Activated T-helper 1 cell treated with anti-CD3 and anti-CD28 coated beads, Interleukin-12 subunit alpha, Interleukin-12 subunit beta, Interleukin-2, Interleukin-4 antibody, amounts not matched to agents 30 ng/mL and 10 ng/mL and 1 ng/mL, durations not matched to agents 14 hours and 24 hours and 36 hours (primary cell): ENCODE measurements around the gene AVEN. TPM values are rescaled to one million over a fixed set of nuclear protein-coding genes. Genes with fewer than 3 reads are reported as not detected.

Source experiments
- DNase-seq: peaks from one replicate; pipeline ENCODE4 v3.0.0; 2021; ENCODE audit warnings: low spot score
- H3K27ac Mint-ChIP-seq: one replicate; pipeline ENCODE4 v1.8.0; 2021; ENCODE audit warnings: mild to moderate bottlenecking, mixed read lengths
- H3K27me3 Mint-ChIP-seq: one replicate; pipeline ENCODE4 v1.8.0; 2022; ENCODE audit warnings: mild to moderate bottlenecking, moderate library complexity, mixed read lengths; ENCODE audit not compliant: insufficient read depth
- H3K36me3 Mint-ChIP-seq: one replicate; pipeline ENCODE4 v1.8.0; 2021; ENCODE audit warnings: low read depth, mixed read lengths
- H3K4me1 Mint-ChIP-seq: one replicate; pipeline ENCODE4 v1.8.0; 2021; ENCODE audit warnings: low read depth, mixed read lengths
- H3K4me3 Mint-ChIP-seq: one replicate; pipeline ENCODE4 v1.8.0; 2021; ENCODE audit warnings: mild to moderate bottlenecking, moderate library complexity, mixed read lengths
- H3K9me3 Mint-ChIP-seq: one replicate; pipeline ENCODE4 v1.8.0; 2021; ENCODE audit warnings: mixed read lengths
- intact Hi-C: fragments of 100-400 bp; cut with micrococcal nuclease; formaldehyde crosslinking; loops from one replicate; pipeline ENCODE4 v1.15.1; 2024
- total RNA-seq: library from RNA; stranded (reverse); gene quantifications from 2 replicates; pipeline ENCODE4 v1.2.3, GENCODE V29; 2022

The AVEN gene
- 16.3 and 16.8 TPM in 2 replicates for total RNA-seq

- Mint-ChIP-seq H3K36me3 (peaks cover 2% of the 10 kb centered on the region), H3K4me1 (peaks cover 36% of the 10 kb centered on the region), H3K27ac (peak within 1 kb of the TSS; percentile 93), H3K27me3 (peaks cover 5% of the 10 kb centered on the region), H3K9me3 (no peaks in the 10 kb centered on the region), H3K4me3 (peak within 1 kb of the TSS; percentile 91)
- intact Hi-C loops: loop anchor here (1.0 to 10.0 kb wide), 9 partner anchors 20 to 1506 kb away; partner anchors contain the start of genes DPH6, GOLGA8A, KATNBL1 and NOP10
- peak; percentile 58 for DNase-seq
Observed at GRCh38 chr15:34038871-34039789, at the start of gene AVEN. Gene AVEN (minus strand): TSS chr15:34039204. CDS start chr15:34039046, 158 bp downstream.

GRCh38 chr15:34085746-34086145, 46.7 kb upstream of the AVEN start:
- H3K36me3 Mint-ChIP-seq: peaks cover 32% of the 10 kb centered on the region
- DNase-seq: no peak
- H3K4me3 Mint-ChIP-seq: no peak overlapping the region
- H3K27ac Mint-ChIP-seq: no peak overlapping the region
- H3K9me3 Mint-ChIP-seq: no peaks in the 10 kb centered on the region
- H3K4me1 Mint-ChIP-seq: no peaks in the 10 kb centered on the region
- no peaks in the 10 kb centered on the region for H3K27me3 Mint-ChIP-seq
- intact Hi-C loops: no loop called here

GRCh38 chr15:34084086-34084485, 45.1 kb upstream of the AVEN start:
- H3K4me3 Mint-ChIP-seq: no peak overlapping the region

DNA sequence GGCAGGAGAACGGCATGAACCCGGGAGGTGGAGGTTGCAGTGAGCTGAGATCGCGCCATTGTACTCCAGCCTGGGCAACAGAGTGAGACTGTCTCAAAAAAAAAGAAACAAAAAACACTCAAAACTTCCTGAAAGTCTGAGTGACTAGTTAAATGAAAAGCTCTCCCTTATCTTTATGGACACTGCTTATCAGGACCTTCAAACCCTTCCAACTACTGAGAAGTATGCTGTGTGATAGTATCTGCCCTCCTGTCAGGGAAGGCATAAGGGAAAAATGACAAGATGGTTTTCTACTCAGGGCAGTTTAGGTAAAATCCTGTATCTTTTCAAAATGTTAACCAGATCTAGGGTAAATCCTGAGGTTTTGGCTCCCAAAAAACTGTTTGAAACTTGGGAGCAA, 40.9 kb upstream of the AVEN start:
- no peak for DNase-seq
- Mint-ChIP-seq H3K36me3 (peaks cover 7% of the 10 kb centered on the region), H3K4me1 (no peaks in the 10 kb centered on the region), H3K9me3 (no peaks in the 10 kb centered on the region), H3K27me3 (no peaks in the 10 kb centered on the region), H3K4me3 (no peak overlapping the region), H3K27ac (no peak overlapping the region)
- intact Hi-C loops: no loop called here

More at GRCh38 chr15:34084086-34084485, 45.1 kb upstream of the AVEN start:
- H3K27ac Mint-ChIP-seq: no peak overlapping the region
- H3K4me1 Mint-ChIP-seq: no peaks in the 10 kb centered on the region
- H3K27me3 Mint-ChIP-seq: no peaks in the 10 kb centered on the region
- no peak for DNase-seq
- H3K36me3 Mint-ChIP-seq: peaks cover 27% of the 10 kb centered on the region
- intact Hi-C loops: no loop called here
- no peaks in the 10 kb centered on the region for H3K9me3 Mint-ChIP-seq

GRCh38 chr15:34078900-34079299, 39.9 kb upstream of the AVEN start:
- Mint-ChIP-seq H3K9me3 (no peaks in the 10 kb centered on the region), H3K27ac (no peak overlapping the region), H3K27me3 (no peaks in the 10 kb centered on the region), H3K4me3 (no peak overlapping the region), H3K4me1 (no peaks in the 10 kb centered on the region), H3K36me3 (peaks cover 7% of the 10 kb centered on the region)
- DNase-seq: no peak
- intact Hi-C loops: no loop called here

DNA sequence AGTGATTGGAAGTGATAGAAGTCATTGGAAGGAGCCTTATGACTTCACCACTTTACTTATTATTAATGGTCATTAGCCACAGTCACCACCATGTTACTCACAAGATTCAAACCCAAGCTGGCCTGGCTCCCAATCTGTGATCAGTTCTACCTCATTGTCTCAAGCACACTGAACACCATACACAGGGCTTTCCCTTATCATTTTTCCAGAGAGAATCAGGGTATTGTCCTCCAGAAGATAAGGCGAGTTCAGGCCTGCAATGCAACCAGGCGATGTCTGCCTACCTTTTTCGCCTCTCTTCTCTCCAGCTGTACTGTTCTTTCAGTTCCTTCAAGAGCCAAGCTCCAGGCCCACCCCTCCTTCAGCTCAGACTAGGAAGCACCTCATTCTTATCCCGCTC, 37.8 kb upstream of the AVEN start:
- no peak overlapping the region for H3K27ac Mint-ChIP-seq
- H3K36me3 Mint-ChIP-seq: peaks cover 2% of the 10 kb centered on the region
- H3K27me3 Mint-ChIP-seq: no peaks in the 10 kb centered on the region
- no peak overlapping the region for H3K4me3 Mint-ChIP-seq
- intact Hi-C loops: no loop called here
- no peaks in the 10 kb centered on the region for H3K4me1 Mint-ChIP-seq
- DNase-seq: no peak
- no peaks in the 10 kb centered on the region for H3K9me3 Mint-ChIP-seq

- H3K4me1 Mint-ChIP-seq: no peaks in the 10 kb centered on the region
- no peak overlapping the region for H3K4me3 Mint-ChIP-seq
- no peak for DNase-seq
- H3K36me3 Mint-ChIP-seq: no peaks in the 10 kb centered on the region
- H3K27ac Mint-ChIP-seq: no peak overlapping the region
- intact Hi-C loops: no loop called here
- H3K27me3 Mint-ChIP-seq: no peaks in the 10 kb centered on the region
- H3K9me3 Mint-ChIP-seq: no peaks in the 10 kb centered on the region
Observed at GRCh38 chr15:34070003-34070402, 31.0 kb upstream of the AVEN start.

DNA sequence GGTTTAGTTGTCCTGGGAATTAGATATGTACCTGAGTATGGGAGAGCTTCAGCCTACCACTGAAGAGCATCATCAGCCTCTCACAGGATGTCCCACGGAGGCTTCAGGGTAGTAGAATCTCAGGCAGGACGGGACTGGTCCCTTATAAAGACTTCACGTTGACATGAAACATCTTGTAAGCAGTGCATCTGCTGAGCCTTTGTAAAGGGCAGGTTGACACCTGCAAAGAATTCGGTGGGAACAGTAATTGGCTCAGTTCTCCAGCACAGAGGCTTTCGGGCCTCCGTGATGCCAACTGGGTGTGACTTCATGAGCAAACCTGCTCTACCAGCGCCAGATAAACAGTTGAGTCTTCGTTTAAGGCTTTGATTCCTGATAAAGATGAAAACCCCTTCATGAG, 26.9 kb upstream of the AVEN start:
- no peak for DNase-seq
- intact Hi-C loops: loop anchor here (10.0 kb wide), 2 partner anchors 299 to 519 kb away; partner anchors contain the start of genes GOLGA8B and LPCAT4
- no peaks in the 10 kb centered on the region for H3K9me3 Mint-ChIP-seq
- no peak overlapping the region for H3K4me3 Mint-ChIP-seq
- no peaks in the 10 kb centered on the region for H3K27me3 Mint-ChIP-seq
- no peaks in the 10 kb centered on the region for H3K36me3 Mint-ChIP-seq
- no peak overlapping the region for H3K27ac Mint-ChIP-seq
- no peaks in the 10 kb centered on the region for H3K4me1 Mint-ChIP-seq

GRCh38 chr15:34065261-34065660, 26.3 kb upstream of the AVEN start:
- no peaks in the 10 kb centered on the region for H3K27me3 Mint-ChIP-seq
- H3K9me3 Mint-ChIP-seq: no peaks in the 10 kb centered on the region
- DNase-seq: no peak
- H3K27ac Mint-ChIP-seq: no peak overlapping the region
- no peaks in the 10 kb centered on the region for H3K36me3 Mint-ChIP-seq
- intact Hi-C loops: loop anchor here (10.0 kb wide), 2 partner anchors 300 to 520 kb away; partner anchors contain the start of genes GOLGA8B and LPCAT4
- H3K4me1 Mint-ChIP-seq: no peaks in the 10 kb centered on the region
- H3K4me3 Mint-ChIP-seq: no peak overlapping the region

DNA sequence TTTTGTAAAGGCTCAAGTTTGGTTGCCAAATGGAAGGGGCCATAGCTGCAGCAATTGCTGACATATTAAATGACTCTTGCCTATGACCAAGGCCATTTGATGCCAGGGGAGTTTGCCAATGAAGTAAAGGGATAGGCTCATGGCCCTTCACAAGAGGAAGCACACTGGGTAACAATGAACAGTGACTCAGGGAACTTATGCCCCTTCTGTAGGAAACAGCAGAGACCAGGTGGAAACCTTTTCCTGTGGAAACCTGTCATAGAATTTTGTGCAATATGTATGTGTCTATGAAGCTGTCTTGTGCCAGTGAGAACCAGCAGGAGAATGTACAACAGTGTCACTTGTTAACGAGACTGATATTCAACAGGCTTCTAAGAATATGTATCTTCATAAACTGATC, 25.4 kb upstream of the AVEN start:
- Mint-ChIP-seq H3K36me3 (no peaks in the 10 kb centered on the region), H3K27ac (no peak overlapping the region), H3K4me1 (no peaks in the 10 kb centered on the region), H3K27me3 (no peaks in the 10 kb centered on the region), H3K4me3 (no peak overlapping the region), H3K9me3 (no peaks in the 10 kb centered on the region)
- DNase-seq: no peak
- intact Hi-C loops: loop anchor here (10.0 kb wide), 2 partner anchors 300 to 520 kb away; partner anchors contain the start of genes GOLGA8B and LPCAT4

- Mint-ChIP-seq H3K4me3 (no peak overlapping the region), H3K36me3 (no peaks in the 10 kb centered on the region), H3K27me3 (peaks cover 2% of the 10 kb centered on the region), H3K4me1 (no peaks in the 10 kb centered on the region), H3K27ac (no peak overlapping the region), H3K9me3 (no peaks in the 10 kb centered on the region)
- intact Hi-C loops: loop anchor here (10.0 kb wide), 2 partner anchors 305 to 525 kb away; partner anchors contain the start of genes GOLGA8B and LPCAT4
- DNase-seq: no peak
Observed at GRCh38 chr15:34059946-34060345, 20.9 kb upstream of the AVEN start.

- DNase-seq: no peak
- Mint-ChIP-seq H3K36me3 (no peaks in the 10 kb centered on the region), H3K27ac (no peak overlapping the region), H3K4me3 (no peak overlapping the region), H3K4me1 (no peaks in the 10 kb centered on the region), H3K9me3 (no peaks in the 10 kb centered on the region), H3K27me3 (peaks cover 2% of the 10 kb centered on the region)
- intact Hi-C loops: no loop called here
Observed at GRCh38 chr15:34059476-34059875, 20.5 kb upstream of the AVEN start.

- Mint-ChIP-seq H3K4me1 (no peaks in the 10 kb centered on the region), H3K9me3 (peaks cover 3% of the 10 kb centered on the region)
Observed at GRCh38 chr15:34056911-34057310, 17.9 kb upstream of the AVEN start.

More at GRCh38 chr15:34056911-34057310, 17.9 kb upstream of the AVEN start:
- intact Hi-C loops: no loop called here
- Mint-ChIP-seq H3K27me3 (peaks cover 5% of the 10 kb centered on the region), H3K4me3 (no peak overlapping the region), H3K27ac (no peak overlapping the region), H3K36me3 (no peaks in the 10 kb centered on the region)
- DNase-seq: no peak
